Gastrocnemius medialis (tissue), 4 donors: ENCODE data around the gene HIC1. TPM values are rescaled to one million over a fixed set of nuclear protein-coding genes. Genes with fewer than 3 reads are reported as not detected.
"Not testable (repeated sequence)": the region's sequence is repeated elsewhere in the genome, so short reads cannot be mapped to it uniquely, and the experiment has no call there.

Experiments
- ATAC-seq, 2 donors: fragments of 150-250 bp; one replicate each; pipeline ENCODE4 v1.9.1; 2016
- DNase-seq, 2 donors: peaks; one replicate each; pipeline ENCODE4 v3.0.0-alpha.2; 2019
- H3K27ac ChIP-seq, 4 donors: fragments of 200-600 bp; sonication (generic); 1 replicate in 1 of 4; 2 replicates in 3 of 4; pipeline ENCODE4 v1.5.1; 2016 to 2018; ENCODE audit warnings: mild to moderate bottlenecking in 2 of 4, moderate library complexity in 1 of 4
- H3K27me3 ChIP-seq, 3 donors: fragments of 200-600 bp; sonication (generic) in 2 of 3; 1 replicate in 1 of 3; 2 replicates in 2 of 3; pipeline versions ENCODE4 v1.5.1 to v1.6.0; 2016 to 2019; ENCODE audit warnings: mild to moderate bottlenecking in 1 of 3, moderate library complexity in 1 of 3
- H3K36me3 ChIP-seq, 2 donors: fragments of 200-600 bp; sonication (generic) in 1 of 2; one replicate each; pipeline ENCODE4 v1.5.1; 2017 to 2018
- H3K4me1 ChIP-seq, 2 donors: fragments of 200-600 bp; sonication (generic) in 1 of 2; one replicate each; pipeline ENCODE4 v1.5.1; 2016 to 2017; ENCODE audit warnings: mild to moderate bottlenecking in 2 of 2
- H3K4me3 ChIP-seq, 4 donors: fragments of 200-600 bp; sonication (generic) in 3 of 4; 1 replicate in 1 of 4; 2 replicates in 3 of 4; pipeline ENCODE4 v1.5.1; 2016 to 2019; ENCODE audit warnings: mild to moderate bottlenecking in 2 of 4
- H3K9me3 ChIP-seq, 3 donors: fragments of 200-600 bp; sonication (generic) in 2 of 3; 1 replicate in 1 of 3; 2 replicates in 2 of 3; pipeline ENCODE4 v1.5.1; 2016 to 2019
- POLR2A ChIP-seq, 2 donors: fragments of 450-650 bp; IDR thresholded peaks; one replicate each; pipeline ENCODE4 v1.6.1; 2017; ENCODE audit warnings: antibody characterized with exemption in 2 of 2, mild to moderate bottlenecking in 2 of 2, moderate library complexity in 2 of 2
- in situ Hi-C, 4 donors: fragments of 200-750 bp; cut with MboI; loops; one replicate each; pipeline versions ENCODE4 v1.15.0 to v1.8.0; 2017; ENCODE audit warnings: low sequenced_read_pairs in 4 of 4
- intact Hi-C: fragments of 100-400 bp; cut with DNase I; formaldehyde crosslinking; loops from one replicate; pipeline ENCODE4 v1.15.1; 2023; ENCODE audit warnings: low total_unique reads
- total RNA-seq, 4 donors: library from RNA; depleted of rRNA; stranded (reverse); fragments of >200 nt; gene quantifications; one replicate each; pipeline versions ENCODE4 v1.1.0 to v1.2.3, GENCODE V29; 2016
- TF ChIP-seq, protein P1 (sequence below), 5 experiments: fragments of 450-650 bp in 3 of 5; fragments of 200-600 bp in 2 of 5; sonication (generic) in 2 of 5; IDR thresholded peaks in 4 of 5; conservative IDR thresholded peaks in 1 of 5; 1 replicate in 4 of 5; 2 replicates in 1 of 5; pipeline ENCODE4 v1.5.1; 2016 to 2019; ENCODE audit warnings: antibody characterized with exemption in 5 of 5, mild to moderate bottlenecking in 3 of 5, moderate library complexity in 3 of 5

The HIC1 gene
- total RNA-seq, 4 donors from 2014 or later, result 4.6 to 9.6 (median 6.9) TPM

- H3K4me3 ChIP-seq, result peak overlapping the region; percentile 8 to 22 (median 16)
- peak overlapping the region; percentile 53 to 60 (median 56) for H3K27ac ChIP-seq
- TF ChIP-seq, protein P1, sequence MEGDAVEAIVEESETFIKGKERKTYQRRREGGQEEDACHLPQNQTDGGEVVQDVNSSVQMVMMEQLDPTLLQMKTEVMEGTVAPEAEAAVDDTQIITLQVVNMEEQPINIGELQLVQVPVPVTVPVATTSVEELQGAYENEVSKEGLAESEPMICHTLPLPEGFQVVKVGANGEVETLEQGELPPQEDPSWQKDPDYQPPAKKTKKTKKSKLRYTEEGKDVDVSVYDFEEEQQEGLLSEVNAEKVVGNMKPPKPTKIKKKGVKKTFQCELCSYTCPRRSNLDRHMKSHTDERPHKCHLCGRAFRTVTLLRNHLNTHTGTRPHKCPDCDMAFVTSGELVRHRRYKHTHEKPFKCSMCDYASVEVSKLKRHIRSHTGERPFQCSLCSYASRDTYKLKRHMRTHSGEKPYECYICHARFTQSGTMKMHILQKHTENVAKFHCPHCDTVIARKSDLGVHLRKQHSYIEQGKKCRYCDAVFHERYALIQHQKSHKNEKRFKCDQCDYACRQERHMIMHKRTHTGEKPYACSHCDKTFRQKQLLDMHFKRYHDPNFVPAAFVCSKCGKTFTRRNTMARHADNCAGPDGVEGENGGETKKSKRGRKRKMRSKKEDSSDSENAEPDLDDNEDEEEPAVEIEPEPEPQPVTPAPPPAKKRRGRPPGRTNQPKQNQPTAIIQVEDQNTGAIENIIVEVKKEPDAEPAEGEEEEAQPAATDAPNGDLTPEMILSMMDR (IDR thresholded peaks at IDR 0.05 in 4 of 5, conservative IDR thresholded peaks at IDR 0.05 in 1 of 5), result no peak
- no peak for TF ChIP-seq POLR2A (IDR thresholded peaks at IDR 0.05)
- H3K36me3 ChIP-seq, result no peaks in the 10 kb centered on the region
- no peaks in the 10 kb centered on the region for H3K9me3 ChIP-seq
- ATAC-seq (peak; percentile 40 to 51), DNase-seq (no peak)
- peaks cover 13 to 15% of the 10 kb centered on the region in 2 donors for H3K4me1 ChIP-seq
- no peaks in the 10 kb centered on the region for H3K27me3 ChIP-seq
- in situ Hi-C loops (no loop called here), intact Hi-C loops (no loop called here)
These were observed 43.2 kb upstream of the HIC1 start for GRCh38 chr17:2011411-2012371.

DNA sequence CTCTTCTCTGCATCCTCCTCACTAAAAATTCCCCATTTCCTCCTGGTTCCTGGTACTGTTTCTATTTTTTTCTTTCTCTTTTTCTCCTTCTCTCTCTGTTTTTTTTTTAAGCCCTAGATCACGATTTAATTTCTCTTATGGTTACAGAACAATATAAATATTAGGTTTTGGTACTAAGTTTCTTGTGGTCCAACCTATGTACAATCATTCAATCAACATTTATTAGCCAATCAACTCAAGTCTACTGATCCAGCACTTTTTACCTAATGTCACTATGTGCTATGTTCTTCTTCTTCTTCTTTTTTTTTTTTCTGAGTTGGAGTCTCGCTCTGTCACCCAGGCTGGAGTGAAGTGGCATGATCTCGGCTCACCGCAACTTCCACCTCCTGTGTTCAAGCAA is 42.4 kb upstream of the HIC1 start:
- intact Hi-C loops, result no loop called here
- TF ChIP-seq POLR2A (IDR thresholded peaks at IDR 0.05), result no peak
- TF ChIP-seq, protein P1 (IDR thresholded peaks at IDR 0.05 in 4 of 5, conservative IDR thresholded peaks at IDR 0.05 in 1 of 5), result no peak

GRCh38 chr17:2013220-2013993 is 41.5 kb upstream of the HIC1 start:
- intact Hi-C loops, H3K9me3 ChIP-seq, in situ Hi-C loops, ATAC-seq, H3K36me3 ChIP-seq, H3K4me3 ChIP-seq, DNase-seq, H3K27me3 ChIP-seq, H3K27ac ChIP-seq: not testable (repeated sequence)
- H3K4me1 ChIP-seq, result peaks cover 13 to 15% of the 10 kb centered on the region in 2 donors

More for the DNA sequence above, 42.4 kb upstream of the HIC1 start:
- H3K9me3 ChIP-seq, result no peaks in the 10 kb centered on the region
- H3K4me1 ChIP-seq, result peaks cover 13 to 15% of the 10 kb centered on the region in 2 donors
- no peaks in the 10 kb centered on the region for H3K36me3 ChIP-seq
- DNase-seq (no peak), ATAC-seq (no peak)
- in situ Hi-C loops, result no loop called here
- no peak overlapping the region for H3K4me3 ChIP-seq
- peak overlapping the region in 3 of 4 donors; percentile 53 to 57 (median 56) for H3K27ac ChIP-seq
- H3K27me3 ChIP-seq, result no peaks in the 10 kb centered on the region

DNA sequence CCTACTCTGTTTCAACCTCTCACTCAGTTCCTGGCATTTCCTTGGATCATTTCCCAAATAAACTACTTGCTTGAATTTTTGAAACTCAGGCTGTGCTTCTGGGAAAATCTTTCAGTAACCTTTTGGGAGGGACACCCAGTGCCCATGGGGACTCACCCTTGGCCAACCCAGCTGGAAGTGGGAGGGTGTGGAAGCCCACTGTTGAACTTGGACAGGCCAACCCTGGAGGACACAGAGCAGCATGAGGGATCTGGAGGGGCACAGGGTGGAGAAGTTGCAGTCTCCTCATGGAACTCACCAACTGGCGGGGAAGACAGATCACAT is 40.9 kb upstream of the HIC1 start:
- H3K36me3 ChIP-seq, result no peaks in the 10 kb centered on the region
- no peak for TF ChIP-seq POLR2A (IDR thresholded peaks at IDR 0.05)
- TF ChIP-seq, protein P1 (IDR thresholded peaks at IDR 0.05 in 4 of 5, conservative IDR thresholded peaks at IDR 0.05 in 1 of 5), result no peak

GRCh38 chr17:2015314-2015713 is 39.6 kb upstream of the HIC1 start:
- Histone ChIP-seq H3K36me3 (no peaks in the 10 kb centered on the region), H3K9me3 (no peaks in the 10 kb centered on the region), H3K27me3 (no peaks in the 10 kb centered on the region), H3K4me1 (peaks cover 13 to 15% of the 10 kb centered on the region in 2 donors), H3K4me3 (no peak overlapping the region), H3K27ac (no peak overlapping the region)
- no peak for DNase-seq
- in situ Hi-C loops (no loop called here), intact Hi-C loops (no loop called here)
- TF ChIP-seq POLR2A (IDR thresholded peaks at IDR 0.05), result no peak
- TF ChIP-seq, protein P1 (IDR thresholded peaks at IDR 0.05 in 4 of 5, conservative IDR thresholded peaks at IDR 0.05 in 1 of 5), result no peak
- no peak for ATAC-seq

More for the DNA sequence above, 40.9 kb upstream of the HIC1 start:
- Histone ChIP-seq H3K27me3 (no peaks in the 10 kb centered on the region), H3K4me3 (no peak overlapping the region), H3K9me3 (no peaks in the 10 kb centered on the region), H3K27ac (no peak overlapping the region), H3K4me1 (peaks cover 13 to 15% of the 10 kb centered on the region in 2 donors)
- DNase-seq (no peak), ATAC-seq (no peak)
- in situ Hi-C loops, result no loop called here
- intact Hi-C loops, result no loop called here
